PC-3 (cell line): ENCODE measurements around the gene ABLIM3. TPM values are rescaled to one million over a fixed set of nuclear protein-coding genes. Genes with fewer than 3 reads are reported as not detected.
A peak's percentile ranks its signal among the peaks of the same experiment; 100 is the strongest.

Experiments used
- ATAC-seq: fragments of 200-7000 bp; cut with Tn5 transposase; 2 replicates; pipeline ENCODE4 v1.9.1; 2020; ENCODE audit warnings: mild to moderate bottlenecking, moderate library complexity
- BruUV-seq: library from RNA; stranded (reverse); fragments of 400-500 nt; replicated peaks from 2 replicates; lab custom pipeline; 2021; lab: Mats Ljungman, UMichigan
- CTCF ChIA-PET: fragments of 300-600 bp; sonication (Branson Sonifier 250); formaldehyde crosslinking; loops from one replicate; lab custom pipeline; 2022; ENCODE audit warnings: antibody characterized with exemption; lab: Charles Lee
- POLR2A ChIA-PET: fragments of 300-600 bp; sonication (Branson Sonifier 250); formaldehyde crosslinking; loops from one replicate; lab custom pipeline; 2022; ENCODE audit warnings: antibody characterized with exemption; ENCODE audit not compliant: unreplicated experiment; lab: Charles Lee
- DNase-seq: peaks from one replicate; pipeline ENCODE4 v3.0.0-alpha.2; 2015
- H2AFZ ChIP-seq: fragments of 300-600 bp; sonication (generic); 2 replicates; pipeline ENCODE4 v1.6.0; 2016; ENCODE audit warnings: antibody characterized with exemption, low read length
- H3F3A ChIP-seq: fragments of 300-600 bp; sonication (generic); one replicate; pipeline ENCODE4 v1.6.0; 2017; ENCODE audit warnings: antibody characterized with exemption, low read length, control low read depth, mild to moderate bottlenecking; ENCODE audit not compliant: unreplicated experiment
- H3K27ac ChIP-seq: fragments of 300-600 bp; sonication (generic); 2 replicates; pipeline ENCODE4 v1.5.1; 2016; ENCODE audit warnings: mild to moderate bottlenecking, low read length
- H3K27me3 ChIP-seq: fragments of 300-600 bp; sonication (generic); 2 replicates; pipeline ENCODE4 v1.6.1; 2016; ENCODE audit warnings: low read length, mixed read lengths
- H3K36me3 ChIP-seq: fragments of 300-600 bp; sonication (generic); 2 replicates; pipeline ENCODE4 v1.6.1; 2016; ENCODE audit warnings: low read depth, mixed run types, low read length, mixed read lengths
- H3K4me1 ChIP-seq: fragments of 300-600 bp; sonication (generic); 2 replicates; pipeline ENCODE4 v1.5.1; 2016; ENCODE audit warnings: low read length; ENCODE audit not compliant: insufficient read depth
- H3K4me2 ChIP-seq: fragments of 300-600 bp; sonication (generic); 2 replicates; pipeline ENCODE4 v1.6.0; 2016; ENCODE audit warnings: low read length
- H3K4me3 ChIP-seq: fragments of 300-600 bp; sonication (generic); 2 replicates; pipeline ENCODE4 v1.5.1; 2016; ENCODE audit warnings: mild to moderate bottlenecking, low read length, mixed read lengths
- H3K79me2 ChIP-seq: fragments of 300-600 bp; sonication (generic); 2 replicates; pipeline ENCODE4 v1.6.1; 2017; ENCODE audit warnings: low read length, mixed read lengths
- H3K9ac ChIP-seq: fragments of 300-600 bp; sonication (generic); 2 replicates; pipeline ENCODE4 v1.6.0; 2016; ENCODE audit warnings: mild to moderate bottlenecking, low read length
- H3K9me2 ChIP-seq: fragments of 300-600 bp; sonication (generic); replicated peaks from 2 replicates; pipeline ENCODE4 v1.6.1; 2016; ENCODE audit warnings: mixed run types, low read length, mixed read lengths
- H3K9me3 ChIP-seq: fragments of 300-600 bp; sonication (generic); 2 replicates; pipeline ENCODE4 v1.6.1; 2016; ENCODE audit warnings: low read length, mixed read lengths
- H4K20me1 ChIP-seq: fragments of 300-600 bp; sonication (generic); 2 replicates; pipeline ENCODE4 v1.6.1; 2016; ENCODE audit warnings: low read length, mixed read lengths
- CTCF ChIP-seq: fragments of 300-600 bp; sonication (generic); conservative IDR thresholded peaks from 2 replicates; pipeline ENCODE4 v1.5.1; 2017; ENCODE audit warnings: antibody characterized with exemption, low read depth, mild to moderate bottlenecking, low read length
- EZH2 ChIP-seq: fragments of 300-600 bp; sonication (generic); IDR thresholded peaks from one replicate; pipeline ENCODE4 v1.6.1; 2017; ENCODE audit warnings: antibody characterized with exemption, mild to moderate bottlenecking, low read length; ENCODE audit not compliant: unreplicated experiment
- EZH2phosphoT487 ChIP-seq: fragments of 300-600 bp; sonication (generic); IDR thresholded peaks from 2 replicates; pipeline ENCODE4 v1.6.1; 2018; ENCODE audit warnings: mild to moderate bottlenecking, antibody characterized with exemption, low read length, borderline replicate concordance
- intact Hi-C: fragments of 100-400 bp; cut with micrococcal nuclease; formaldehyde crosslinking; loops from 2 replicates; pipeline ENCODE4 v1.9.0; 2023
- total RNA-seq: library from RNA; depleted of rRNA; stranded (reverse); fragments of >200 nt; gene quantifications from 2 replicates; pipeline ENCODE4 v1.2.3, GENCODE V29; 2014

ABLIM3 gene
- total RNA-seq, 1 experiment from 2014 or later, result 43.6 TPM

- H3K27me3 ChIP-seq, result no peaks in the 10 kb centered on the region
- ATAC-seq (peak; percentile 65), DNase-seq (peak; percentile 94)
- POLR2A ChIA-PET, result interaction anchor here (0.6 kb wide), 1 partner anchor 41 kb away, joined by 3 read pairs; no protein-coding TSS in a partner anchor
- H2AFZ ChIP-seq, result peak overlapping the region; percentile 3; the same call in 1 of the 2 replicates
- intact Hi-C loops, result loop anchor here (1.0 to 10.0 kb wide), 6 partner anchors 57 to 440 kb away; partner anchors contain the start of gene ADRB2
- no peak overlapping the region for H3K4me3 ChIP-seq
- H3K4me2 ChIP-seq, result peak overlapping the region; percentile 29
- H3K9me2 ChIP-seq, result no peaks in the 10 kb centered on the region
- CTCF ChIA-PET, result interaction anchor here (1.0 to 1.2 kb wide), 2 partner anchors 142 to 214 kb away, joined by 3 to 6 read pairs; no protein-coding TSS in a partner anchor
- peak overlapping the region; percentile 1; the same call in 1 of the 2 replicates for H3K9ac ChIP-seq
- H3K27ac ChIP-seq, result peak overlapping the region; percentile 23
- no peak for TF ChIP-seq EZH2
- no peak for TF ChIP-seq CTCF
- TF ChIP-seq EZH2phosphoT487, result no peak
- no peaks in the 10 kb centered on the region for H4K20me1 ChIP-seq
- H3K4me1 ChIP-seq, result peaks cover 19% of the 10 kb centered on the region
- H3K36me3 ChIP-seq, result no peaks in the 10 kb centered on the region
- no peaks in the 10 kb centered on the region for H3F3A ChIP-seq
- H3K79me2 ChIP-seq, result no peaks in the 10 kb centered on the region
- BruUV-seq, result no TSS peak
- H3K9me3 ChIP-seq, result no peaks in the 10 kb centered on the region
Observed at GRCh38 chr5:149267241-149267973, 126.1 kb downstream of the ABLIM3 start.

- Histone ChIP-seq H3K9me3 (no peaks in the 10 kb centered on the region), H3K9me2 (no peaks in the 10 kb centered on the region), H3K27ac (no peak overlapping the region), H3K4me2 (no peak overlapping the region), H4K20me1 (no peaks in the 10 kb centered on the region), H2AFZ (no peak overlapping the region), H3F3A (no peaks in the 10 kb centered on the region), H3K27me3 (no peaks in the 10 kb centered on the region), H3K4me3 (no peak overlapping the region), H3K36me3 (no peaks in the 10 kb centered on the region), H3K9ac (no peak overlapping the region), H3K4me1 (peaks cover 28% of the 10 kb centered on the region), H3K79me2 (peaks cover 6% of the 10 kb centered on the region; the same call in 1 of the 2 replicates)
- BruUV-seq, result no TSS peak
- DNase-seq (peak; percentile 96), ATAC-seq (0 out of 2 replicates have a peak, but pooled peaks have one; percentile 3)
- ChIA-PET POLR2A (interaction anchor here (0.6 to 0.7 kb wide), 3 partner anchors 216 to 1068 kb away, joined by 3 to 4 read pairs (median 4); no protein-coding TSS in a partner anchor), CTCF (interaction anchor here (0.6 to 2.4 kb wide), 4 partner anchors 139 to 154 kb away, joined by 3 to 19 read pairs (median 8); no protein-coding TSS in a partner anchor)
- intact Hi-C loops, result loop anchor here (2.0 to 10.0 kb wide), 7 partner anchors 40 to 536 kb away; partner anchors contain the start of gene ADRB2
- TF ChIP-seq CTCF (peak; percentile 99), EZH2 (no peak)
Observed at GRCh38 chr5:149268928-149269557, 127.8 kb downstream of the ABLIM3 start.
